ENCODE data around the gene VRK1. TPM values are rescaled to one million over a fixed set of nuclear protein-coding genes. Genes with fewer than 3 reads are reported as not detected.
"Not testable (repeated sequence)": the region's sequence is repeated elsewhere in the genome, so short reads cannot be mapped to it uniquely, and the experiment has no call there.

Gene VRK1
- polyA plus RNA-seq, 4 donors, result 4.0 to 17.5 (median 9.2) TPM

DNA sequence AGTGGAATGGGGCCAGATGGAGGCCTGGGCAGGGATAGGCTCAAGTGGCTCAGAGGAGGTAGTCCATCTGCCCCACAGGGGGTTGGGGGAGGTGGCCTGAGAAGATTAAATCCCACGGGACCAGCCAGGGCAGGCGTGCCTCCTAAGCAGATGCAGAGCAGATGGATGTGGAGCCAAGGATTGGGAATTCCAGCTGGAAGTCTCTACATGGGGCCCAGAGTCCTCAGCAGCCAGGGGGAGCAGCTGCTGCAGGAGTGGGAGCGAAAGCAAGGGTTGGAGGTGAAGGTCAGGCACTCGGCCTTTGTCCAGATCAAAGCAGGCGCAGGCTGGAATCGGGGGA, 42.4 kb upstream of the VRK1 start:
- no peak for DNase-seq
- no peaks in the 10 kb centered on the region for H3K4me1 ChIP-seq (ENCODE audit: control insufficient read depth in 3 of 3, insufficient read depth in 2 of 3, low read depth in 1 of 3, low read length in 2 of 3)
- H3K36me3 ChIP-seq (ENCODE audit: control insufficient read depth in 3 of 3, insufficient read depth in 2 of 3, low read depth in 1 of 3, low read length in 3 of 3), result no peaks in the 10 kb centered on the region
- H3K27me3 ChIP-seq (ENCODE audit: control insufficient read depth in 3 of 3, insufficient read depth in 3 of 3, low read length in 3 of 3), result peaks cover 0 to 6% (median 2%) of the 10 kb centered on the region in 3 donors
- FAIRE-seq, result no peak
- no peak overlapping the region for H3K27ac ChIP-seq (ENCODE audit: low read depth in 1 of 3, low read length in 2 of 3)
- no peak overlapping the region for H3K4me3 ChIP-seq (ENCODE audit: low read depth in 1 of 3, low read length in 3 of 3)
- H3K9me3 ChIP-seq (ENCODE audit: control insufficient read depth in 2 of 2, insufficient read depth in 1 of 2, low read depth in 1 of 2, low read length in 1 of 2), result no peaks in the 10 kb centered on the region
- WGBS, 3 donors, result 56 to 70% (median 64%) methylated on average over 6 of the region's 6 CpGs

DNA sequence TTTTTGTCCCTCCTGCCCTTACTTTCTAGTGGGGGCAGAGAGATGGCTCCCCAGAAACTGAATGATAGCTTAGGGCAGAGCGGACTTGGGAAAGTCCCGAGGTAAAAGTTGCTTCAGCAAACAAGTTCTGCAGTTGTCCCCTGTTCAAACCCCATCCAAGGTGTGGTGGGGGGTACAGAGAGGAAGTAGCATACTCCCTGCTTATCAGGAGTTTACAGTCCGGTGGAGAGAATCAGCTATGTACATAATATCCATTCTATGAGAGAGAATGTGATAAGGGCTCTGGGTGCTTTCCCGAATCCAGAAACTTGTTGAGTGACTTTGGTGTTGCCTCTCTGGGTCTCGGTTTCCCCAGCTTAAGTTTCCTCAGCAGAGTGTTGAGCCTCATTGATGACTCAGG, 40.4 kb upstream of the VRK1 start:
- no peaks in the 10 kb centered on the region for H3K4me1 ChIP-seq (ENCODE audit: control insufficient read depth in 3 of 3, insufficient read depth in 2 of 3, low read depth in 1 of 3, low read length in 2 of 3)
- WGBS, 3 donors, result 15 to 52% (median 29%) methylated on average over 5 of the region's 5 CpGs
- DNase-seq (no peak), FAIRE-seq (no peak)
- no peaks in the 10 kb centered on the region for H3K9me3 ChIP-seq (ENCODE audit: control insufficient read depth in 2 of 2, insufficient read depth in 1 of 2, low read depth in 1 of 2, low read length in 1 of 2)
- peaks cover 0 to 6% (median 2%) of the 10 kb centered on the region in 3 donors for H3K27me3 ChIP-seq (ENCODE audit: control insufficient read depth in 3 of 3, insufficient read depth in 3 of 3, low read length in 3 of 3)
- no peak overlapping the region for H3K4me3 ChIP-seq (ENCODE audit: low read depth in 1 of 3, low read length in 3 of 3)
- H3K36me3 ChIP-seq (ENCODE audit: control insufficient read depth in 3 of 3, insufficient read depth in 2 of 3, low read depth in 1 of 3, low read length in 3 of 3), result no peaks in the 10 kb centered on the region
- no peak overlapping the region for H3K27ac ChIP-seq (ENCODE audit: low read depth in 1 of 3, low read length in 2 of 3)

DNA sequence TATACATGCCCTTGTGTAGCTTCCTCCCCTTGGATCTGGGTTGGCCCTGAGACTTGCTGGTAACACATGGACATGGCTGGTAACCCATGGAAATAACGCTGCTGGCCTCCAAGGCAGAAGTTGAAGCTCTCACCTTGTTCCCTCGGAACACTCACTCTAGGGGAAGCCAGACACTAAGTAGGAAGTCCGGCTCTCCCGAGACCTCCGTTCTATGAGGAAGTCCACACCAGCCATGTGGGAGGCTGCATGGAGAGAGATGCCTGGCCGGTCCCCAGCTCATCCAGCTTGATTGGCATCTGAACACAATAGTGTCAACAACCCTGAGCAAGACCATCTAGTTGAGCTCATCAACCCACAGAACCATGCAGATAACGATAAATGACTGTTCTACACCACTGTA, 39.7 kb upstream of the VRK1 start:
- no peaks in the 10 kb centered on the region for H3K9me3 ChIP-seq (ENCODE audit: control insufficient read depth in 2 of 2, insufficient read depth in 1 of 2, low read depth in 1 of 2, low read length in 1 of 2)
- H3K4me3 ChIP-seq (ENCODE audit: low read depth in 1 of 3, low read length in 3 of 3), result no peak overlapping the region
- DNase-seq (no peak), FAIRE-seq (no peak)
- H3K27ac ChIP-seq (ENCODE audit: low read depth in 1 of 3, low read length in 2 of 3), result no peak overlapping the region
- peaks cover 0 to 6% (median 2%) of the 10 kb centered on the region in 3 donors for H3K27me3 ChIP-seq (ENCODE audit: control insufficient read depth in 3 of 3, insufficient read depth in 3 of 3, low read length in 3 of 3)
- 48 to 74% (median 70%) methylated on average over 7 of the region's 7 CpGs for WGBS, 3 donors
- no peaks in the 10 kb centered on the region for H3K36me3 ChIP-seq (ENCODE audit: control insufficient read depth in 3 of 3, insufficient read depth in 2 of 3, low read depth in 1 of 3, low read length in 3 of 3)
- no peaks in the 10 kb centered on the region for H3K4me1 ChIP-seq (ENCODE audit: control insufficient read depth in 3 of 3, insufficient read depth in 2 of 3, low read depth in 1 of 3, low read length in 2 of 3)

DNA sequence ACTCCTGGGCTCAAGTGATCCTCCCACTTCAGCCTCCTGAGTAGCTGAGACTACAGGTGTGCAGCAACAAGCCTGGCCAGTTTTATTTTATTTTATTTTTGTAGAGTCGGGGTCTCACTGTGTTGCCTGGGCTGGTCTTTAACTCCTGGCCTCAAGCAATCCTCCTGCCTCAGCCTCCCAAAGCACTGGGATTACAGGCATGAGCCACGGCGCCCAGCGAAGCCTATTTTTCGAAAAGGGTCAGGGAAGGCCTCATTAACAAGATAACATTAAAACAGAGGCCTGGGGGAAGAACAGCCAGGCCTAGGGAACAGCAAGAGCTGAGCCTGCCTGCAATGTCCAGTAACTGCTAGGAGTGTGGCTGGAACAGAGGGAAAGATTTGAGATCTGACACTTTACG, 36.1 kb upstream of the VRK1 start:
- WGBS, 3 donors, result 84 to 87% (median 84%) methylated on average over 6 of the region's 6 CpGs
- Histone ChIP-seq H3K36me3 (ENCODE audit: control insufficient read depth in 3 of 3, insufficient read depth in 2 of 3, low read depth in 1 of 3, low read length in 3 of 3) (no peaks in the 10 kb centered on the region), H3K27ac (ENCODE audit: low read depth in 1 of 3, low read length in 2 of 3) (no peak overlapping the region), H3K27me3 (ENCODE audit: control insufficient read depth in 3 of 3, insufficient read depth in 3 of 3, low read length in 3 of 3) (peaks cover 0 to 9% (median 2%) of the 10 kb centered on the region in 3 donors), H3K4me1 (ENCODE audit: control insufficient read depth in 3 of 3, insufficient read depth in 2 of 3, low read depth in 1 of 3, low read length in 2 of 3) (no peaks in the 10 kb centered on the region), H3K9me3 (ENCODE audit: control insufficient read depth in 2 of 2, insufficient read depth in 1 of 2, low read depth in 1 of 2, low read length in 1 of 2) (no peaks in the 10 kb centered on the region), H3K4me3 (ENCODE audit: low read depth in 1 of 3, low read length in 3 of 3) (no peak overlapping the region)
- DNase-seq, result no peak
- FAIRE-seq, result no peak

DNA sequence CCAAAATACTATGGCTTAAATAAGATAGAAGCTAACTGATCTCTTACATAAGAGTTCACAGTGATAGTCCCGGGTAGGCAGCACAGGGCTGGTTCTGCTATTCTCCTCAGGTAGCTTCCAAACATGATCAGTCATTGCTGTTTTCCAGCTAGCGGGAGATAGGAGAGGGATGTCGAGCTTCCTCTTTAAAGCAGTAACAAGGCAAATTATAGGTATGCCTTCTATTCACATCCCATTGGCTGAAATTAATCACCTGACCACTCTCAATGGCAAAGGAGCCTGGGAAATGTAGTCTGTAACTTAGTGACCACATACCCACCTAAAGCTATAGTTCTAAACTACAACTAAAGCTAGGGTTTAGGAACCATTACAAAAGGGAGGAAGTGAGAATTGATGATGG, 34.5 kb upstream of the VRK1 start:
- Histone ChIP-seq H3K27me3 (ENCODE audit: control insufficient read depth in 3 of 3, insufficient read depth in 3 of 3, low read length in 3 of 3) (peaks cover 0 to 9% (median 0%) of the 10 kb centered on the region in 3 donors), H3K4me1 (ENCODE audit: control insufficient read depth in 3 of 3, insufficient read depth in 2 of 3, low read depth in 1 of 3, low read length in 2 of 3) (no peaks in the 10 kb centered on the region), H3K36me3 (ENCODE audit: control insufficient read depth in 3 of 3, insufficient read depth in 2 of 3, low read depth in 1 of 3, low read length in 3 of 3) (no peaks in the 10 kb centered on the region), H3K27ac (ENCODE audit: low read depth in 1 of 3, low read length in 2 of 3) (no peak overlapping the region), H3K4me3 (ENCODE audit: low read depth in 1 of 3, low read length in 3 of 3) (no peak overlapping the region), H3K9me3 (ENCODE audit: control insufficient read depth in 2 of 2, insufficient read depth in 1 of 2, low read depth in 1 of 2, low read length in 1 of 2) (no peaks in the 10 kb centered on the region)
- 3 to 9% (median 7%) methylated on average over 3 of the region's 3 CpGs for WGBS, 3 donors
- peak; percentile 60 to 71 for DNase-seq
- no peak for FAIRE-seq

DNA sequence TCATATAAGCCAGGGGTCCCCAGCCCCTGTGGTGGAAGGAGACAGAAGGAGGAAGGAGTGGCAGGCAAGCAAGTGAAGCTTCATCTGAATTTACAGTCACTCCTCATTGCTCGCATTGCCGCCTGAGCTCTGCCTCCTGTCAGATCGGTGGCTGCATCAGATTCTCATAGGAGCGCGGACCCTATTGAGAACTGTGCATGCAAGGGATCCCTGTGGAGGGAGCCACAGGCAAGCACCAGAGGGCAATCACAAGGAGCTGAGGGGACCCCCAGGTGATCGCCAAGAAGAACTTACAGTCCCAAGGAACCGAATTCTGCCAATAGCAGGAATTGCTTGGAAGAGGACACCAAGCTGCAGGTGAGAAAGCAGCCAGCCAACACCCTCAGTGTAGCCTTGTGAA, 33.2 kb upstream of the VRK1 start:
- Histone ChIP-seq H3K36me3 (ENCODE audit: control insufficient read depth in 3 of 3, insufficient read depth in 2 of 3, low read depth in 1 of 3, low read length in 3 of 3) (no peaks in the 10 kb centered on the region), H3K27me3 (ENCODE audit: control insufficient read depth in 3 of 3, insufficient read depth in 3 of 3, low read length in 3 of 3) (peaks cover 0 to 7% (median 0%) of the 10 kb centered on the region in 3 donors), H3K27ac (ENCODE audit: low read depth in 1 of 3, low read length in 2 of 3) (no peak overlapping the region), H3K4me1 (ENCODE audit: control insufficient read depth in 3 of 3, insufficient read depth in 2 of 3, low read depth in 1 of 3, low read length in 2 of 3) (no peaks in the 10 kb centered on the region), H3K4me3 (ENCODE audit: low read depth in 1 of 3, low read length in 3 of 3) (no peak overlapping the region), H3K9me3 (ENCODE audit: control insufficient read depth in 2 of 2, insufficient read depth in 1 of 2, low read depth in 1 of 2, low read length in 1 of 2) (no peaks in the 10 kb centered on the region)
- DNase-seq, result no peak
- FAIRE-seq, result no peak
- 86 to 91% (median 88%) methylated on average over 7 of the region's 7 CpGs for WGBS, 3 donors

- H3K27me3 ChIP-seq (ENCODE audit: control insufficient read depth in 3 of 3, insufficient read depth in 3 of 3, low read length in 3 of 3); H3K4me1 ChIP-seq (ENCODE audit: control insufficient read depth in 3 of 3, insufficient read depth in 2 of 3, low read depth in 1 of 3, low read length in 2 of 3); H3K36me3 ChIP-seq (ENCODE audit: control insufficient read depth in 3 of 3, insufficient read depth in 2 of 3, low read depth in 1 of 3, low read length in 3 of 3); FAIRE-seq; H3K4me3 ChIP-seq (ENCODE audit: low read depth in 1 of 3, low read length in 3 of 3); H3K9me3 ChIP-seq (ENCODE audit: control insufficient read depth in 2 of 2, insufficient read depth in 1 of 2, low read depth in 1 of 2, low read length in 1 of 2); DNase-seq; H3K27ac ChIP-seq (ENCODE audit: low read depth in 1 of 3, low read length in 2 of 3): not testable (repeated sequence)
- WGBS, 3 donors, result no CpG with 5 or more reads among the region's 1 CpG
These were observed 32.0 kb upstream of the VRK1 start for GRCh38 chr14:96765205-96765604.

- no peak for FAIRE-seq
- Histone ChIP-seq H3K4me3 (ENCODE audit: low read depth in 1 of 3, low read length in 3 of 3) (no peak overlapping the region), H3K36me3 (ENCODE audit: control insufficient read depth in 3 of 3, insufficient read depth in 2 of 3, low read depth in 1 of 3, low read length in 3 of 3) (no peaks in the 10 kb centered on the region), H3K27ac (ENCODE audit: low read depth in 1 of 3, low read length in 2 of 3) (no peak overlapping the region), H3K27me3 (ENCODE audit: control insufficient read depth in 3 of 3, insufficient read depth in 3 of 3, low read length in 3 of 3) (peaks cover 0 to 10% (median 0%) of the 10 kb centered on the region in 3 donors), H3K4me1 (ENCODE audit: control insufficient read depth in 3 of 3, insufficient read depth in 2 of 3, low read depth in 1 of 3, low read length in 2 of 3) (no peaks in the 10 kb centered on the region), H3K9me3 (ENCODE audit: control insufficient read depth in 2 of 2, insufficient read depth in 1 of 2, low read depth in 1 of 2, low read length in 1 of 2) (peaks cover 0 to 5% of the 10 kb centered on the region in 2 donors)
- WGBS, 3 donors, result 86 to 91% (median 87%) methylated on average over 5 of the region's 5 CpGs
- DNase-seq, result no peak
These were observed 24.3 kb upstream of the VRK1 start for GRCh38 chr14:96772929-96773328.

GRCh38 chr14:96776791-96777190, 20.4 kb upstream of the VRK1 start:
- no peaks in the 10 kb centered on the region for H3K36me3 ChIP-seq (ENCODE audit: control insufficient read depth in 3 of 3, insufficient read depth in 2 of 3, low read depth in 1 of 3, low read length in 3 of 3)
- no peak overlapping the region for H3K4me3 ChIP-seq (ENCODE audit: low read depth in 1 of 3, low read length in 3 of 3)
- no peaks in the 10 kb centered on the region for H3K9me3 ChIP-seq (ENCODE audit: control insufficient read depth in 2 of 2, insufficient read depth in 1 of 2, low read depth in 1 of 2, low read length in 1 of 2)
- FAIRE-seq (no peak), DNase-seq (no peak)
- H3K4me1 ChIP-seq (ENCODE audit: control insufficient read depth in 3 of 3, insufficient read depth in 2 of 3, low read depth in 1 of 3, low read length in 2 of 3), result no peaks in the 10 kb centered on the region
- no peaks in the 10 kb centered on the region for H3K27me3 ChIP-seq (ENCODE audit: control insufficient read depth in 3 of 3, insufficient read depth in 3 of 3, low read length in 3 of 3)
- WGBS, 3 donors, result 78 to 86% (median 79%) methylated on average over 4 of the region's 4 CpGs
- no peak overlapping the region for H3K27ac ChIP-seq (ENCODE audit: low read depth in 1 of 3, low read length in 2 of 3)
